Measurements from ENCODE around the gene ZNF747. TPM values are rescaled to one million over a fixed set of nuclear protein-coding genes. Genes with fewer than 3 reads are reported as not detected.

Gene ZNF747
- total RNA-seq, 2 donors from 2014 or later, result 6.9 to 12.9 TPM

DNA sequence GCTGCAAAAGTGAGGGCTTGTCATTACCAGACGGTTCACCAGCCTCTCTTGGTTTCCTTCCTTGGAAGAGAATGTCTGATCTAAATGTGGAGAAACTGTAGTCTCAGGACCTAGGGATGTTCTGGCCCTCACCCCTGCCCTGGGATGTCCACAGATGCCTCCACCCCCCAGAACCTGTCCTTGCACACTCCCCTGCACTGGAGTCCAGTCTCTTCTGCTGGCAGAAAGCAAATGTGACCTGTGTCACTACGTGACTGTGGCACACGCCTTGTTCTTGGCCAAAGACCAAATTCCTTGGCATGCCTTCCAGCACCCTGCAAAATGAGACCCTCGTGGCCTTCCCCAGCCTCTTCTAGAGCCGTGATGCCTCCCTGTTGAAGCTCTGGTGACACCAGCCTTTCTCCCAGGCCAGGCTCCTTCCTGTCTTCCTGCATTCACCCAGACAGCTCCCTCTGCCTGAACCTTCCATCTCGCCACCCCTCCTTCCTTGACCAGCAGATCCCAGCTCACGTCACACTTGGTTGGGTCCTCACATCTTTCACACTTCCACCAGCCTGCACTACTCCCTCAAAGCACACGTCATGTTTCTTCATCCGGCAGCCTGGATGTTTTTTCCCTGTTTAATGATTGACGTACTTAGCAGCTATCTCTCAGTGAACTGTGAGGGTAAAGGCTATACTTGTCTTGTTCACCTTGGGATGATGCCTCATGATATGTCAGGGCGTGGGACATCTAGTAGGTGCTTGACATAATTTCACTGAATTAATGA, 12.6 kb downstream of the ZNF747 start:
- no peak for ATAC-seq (replicated peaks)
- Mint-ChIP-seq H3K27ac (peak overlapping the region; percentile 13), H3K27me3 (no peaks in the 10 kb centered on the region), H3K4me3 (no peak overlapping the region), H3K36me3 (ENCODE audit: low read depth) (peaks cover 53% of the 10 kb centered on the region), H3K4me1 (peaks cover 4% of the 10 kb centered on the region), H3K9me3 (no peaks in the 10 kb centered on the region)

DNA sequence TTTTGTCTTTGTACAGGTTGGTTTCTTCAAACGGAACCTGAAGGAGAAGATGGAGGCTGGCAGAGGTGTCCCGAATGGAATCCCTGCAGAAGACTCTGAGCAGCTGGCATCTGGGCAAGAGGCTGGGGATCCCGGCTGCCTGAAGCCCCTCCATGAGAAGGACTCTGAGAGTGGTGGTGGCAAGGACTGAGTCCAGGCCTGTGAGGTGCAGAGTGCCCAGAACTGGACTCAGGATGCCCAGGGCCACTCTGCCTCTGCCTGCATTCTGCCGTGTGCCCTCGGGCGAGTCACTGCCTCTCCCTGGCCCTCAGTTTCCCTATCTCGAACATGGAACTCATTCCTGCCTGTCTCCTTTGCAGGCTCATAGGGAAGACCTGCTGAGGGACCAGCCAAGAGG, 13.2 kb downstream of the ZNF747 start:
- H3K4me1 Mint-ChIP-seq, result peaks cover 4% of the 10 kb centered on the region
- ATAC-seq (replicated peaks), result no peak
- H3K27me3 Mint-ChIP-seq, result no peaks in the 10 kb centered on the region
- H3K27ac Mint-ChIP-seq, result peak overlapping the region; percentile 13
- H3K9me3 Mint-ChIP-seq, result no peaks in the 10 kb centered on the region
- peaks cover 59% of the 10 kb centered on the region for H3K36me3 Mint-ChIP-seq (ENCODE audit: low read depth)
- no peak overlapping the region for H3K4me3 Mint-ChIP-seq

DNA sequence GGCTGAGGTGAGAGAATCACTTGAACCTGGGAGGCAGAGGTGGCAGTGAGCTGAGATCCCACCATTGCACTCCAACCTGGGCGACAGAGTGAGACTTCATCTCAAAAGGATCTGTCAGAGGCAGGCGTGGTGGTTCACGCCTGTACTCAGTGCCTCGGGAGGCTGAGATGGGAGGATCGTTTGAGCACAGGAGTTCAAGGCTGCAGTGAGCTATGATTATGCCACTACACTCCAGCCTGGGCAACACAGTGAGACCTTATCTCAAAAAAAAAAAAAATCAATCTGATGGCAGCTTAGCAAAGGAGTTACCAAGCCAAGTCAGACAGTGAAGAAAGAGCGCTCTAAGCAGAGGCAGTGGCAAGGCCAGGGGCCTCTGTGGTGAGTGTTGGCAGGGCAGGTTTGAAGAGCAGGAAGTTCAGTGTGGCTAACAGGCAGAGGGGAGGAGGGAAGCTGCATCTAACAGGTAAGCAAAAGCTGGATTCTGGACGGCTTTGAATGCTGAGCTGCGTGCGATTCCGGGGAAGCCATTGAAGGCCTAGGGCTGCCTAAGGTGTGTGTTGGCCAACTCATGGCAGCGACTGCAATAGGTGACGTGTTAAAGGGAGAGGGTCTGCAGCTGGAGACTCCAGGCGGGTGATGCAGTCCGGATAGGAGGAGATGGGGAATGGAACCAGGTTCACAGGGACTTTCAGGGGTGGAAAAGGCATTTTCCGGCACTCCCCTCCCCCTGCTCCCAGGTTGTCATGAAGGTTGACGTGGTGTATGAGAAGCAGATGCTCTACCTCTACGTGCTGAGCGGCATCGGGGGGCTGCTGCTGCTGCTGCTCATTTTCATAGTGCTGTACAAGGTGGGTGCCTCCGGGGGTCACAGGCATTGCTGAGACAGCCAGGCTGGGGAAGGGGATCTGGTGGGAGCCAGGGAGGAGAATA, 15.3 kb downstream of the ZNF747 start:
- H3K4me3 Mint-ChIP-seq, result no peak overlapping the region
- ATAC-seq (replicated peaks), result no peak
- peaks cover 80% of the 10 kb centered on the region for H3K36me3 Mint-ChIP-seq (ENCODE audit: low read depth)
- H3K27ac Mint-ChIP-seq, result peak overlapping the region; percentile 72
- no peaks in the 10 kb centered on the region for H3K9me3 Mint-ChIP-seq
- peaks cover 9% of the 10 kb centered on the region for H3K4me1 Mint-ChIP-seq
- no peaks in the 10 kb centered on the region for H3K27me3 Mint-ChIP-seq

DNA sequence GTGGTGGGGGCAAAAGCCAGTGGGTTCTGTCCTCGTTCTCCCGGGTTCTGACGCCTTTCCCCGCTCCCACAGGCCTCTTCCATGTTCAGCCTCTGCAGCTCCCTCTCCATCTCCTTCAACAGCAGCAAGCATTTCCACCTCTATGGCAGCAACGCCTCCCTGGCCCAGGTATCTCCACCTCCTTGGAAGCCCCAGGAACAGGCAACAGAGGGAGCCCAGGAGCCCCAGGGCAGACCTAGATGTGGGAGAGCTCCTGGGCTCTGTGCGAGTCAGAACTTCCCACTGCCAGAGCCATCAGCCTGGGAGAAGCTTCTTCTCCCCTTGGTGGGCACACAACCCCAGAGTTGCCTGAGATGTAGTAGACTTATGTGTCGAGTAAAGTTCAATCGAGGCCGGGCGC, 16.1 kb downstream of the ZNF747 start:
- peaks cover 87% of the 10 kb centered on the region for H3K36me3 Mint-ChIP-seq (ENCODE audit: low read depth)

DNA sequence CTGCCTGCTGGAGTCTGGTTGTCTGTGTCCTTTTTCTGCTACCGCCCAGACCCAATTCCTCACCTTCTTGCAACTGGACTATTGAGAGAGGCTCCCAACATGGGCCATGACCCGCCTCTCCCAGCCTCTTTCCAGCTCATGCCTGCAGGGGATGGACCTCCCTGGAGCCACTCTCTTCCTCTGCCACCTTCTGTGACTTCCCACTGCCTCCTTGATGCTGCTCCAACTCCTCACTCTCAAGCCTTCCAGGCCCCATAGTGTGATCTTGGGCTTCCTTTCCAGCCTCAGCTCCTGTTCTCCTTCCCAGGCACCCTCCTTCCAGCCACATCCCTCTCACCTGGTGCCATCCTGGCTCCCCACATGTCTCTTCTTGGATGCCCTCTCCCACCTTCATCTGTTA, 19.4 kb downstream of the ZNF747 start:
- Mint-ChIP-seq H3K36me3 (ENCODE audit: low read depth) (peaks cover 99% of the 10 kb centered on the region), H3K27ac (peak overlapping the region; percentile 29), H3K27me3 (no peaks in the 10 kb centered on the region), H3K9me3 (no peaks in the 10 kb centered on the region), H3K4me1 (peaks cover 5% of the 10 kb centered on the region), H3K4me3 (no peak overlapping the region)
- ATAC-seq (replicated peaks), result no peak

More for the DNA sequence above, 16.1 kb downstream of the ZNF747 start:
- no peak overlapping the region for H3K27ac Mint-ChIP-seq
- no peak overlapping the region for H3K4me3 Mint-ChIP-seq
- H3K27me3 Mint-ChIP-seq, result no peaks in the 10 kb centered on the region
- H3K9me3 Mint-ChIP-seq, result no peaks in the 10 kb centered on the region
- ATAC-seq (replicated peaks), result no peak
- H3K4me1 Mint-ChIP-seq, result peaks cover 9% of the 10 kb centered on the region

DNA sequence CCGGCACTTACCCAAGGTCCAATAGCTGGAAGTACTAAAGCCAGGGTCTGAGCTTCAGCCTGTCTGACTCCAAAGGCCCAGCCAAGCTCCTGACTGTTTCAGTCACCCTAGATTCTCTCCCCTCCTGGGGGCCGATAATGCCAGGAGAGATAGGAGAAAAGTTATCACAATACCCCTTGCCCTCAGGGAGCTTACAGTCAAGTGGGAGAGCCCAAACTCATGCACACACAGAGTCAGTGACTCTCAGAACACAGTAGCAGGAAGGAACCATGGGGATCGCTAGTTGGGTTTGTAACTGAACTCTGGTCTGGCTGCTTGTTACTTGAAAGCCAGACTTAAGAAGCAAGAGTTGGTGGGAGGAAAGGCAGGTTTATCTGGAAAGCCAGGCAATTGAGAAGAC, 23.1 kb downstream of the ZNF747 start:
- H3K9me3 Mint-ChIP-seq, result no peaks in the 10 kb centered on the region
- ATAC-seq (replicated peaks), result no peak
- H3K36me3 Mint-ChIP-seq (ENCODE audit: low read depth), result peaks cover 98% of the 10 kb centered on the region
- peaks cover 5% of the 10 kb centered on the region for H3K4me1 Mint-ChIP-seq
- H3K4me3 Mint-ChIP-seq, result no peak overlapping the region
- H3K27ac Mint-ChIP-seq, result peak overlapping the region; percentile 73
- H3K27me3 Mint-ChIP-seq, result no peaks in the 10 kb centered on the region

DNA sequence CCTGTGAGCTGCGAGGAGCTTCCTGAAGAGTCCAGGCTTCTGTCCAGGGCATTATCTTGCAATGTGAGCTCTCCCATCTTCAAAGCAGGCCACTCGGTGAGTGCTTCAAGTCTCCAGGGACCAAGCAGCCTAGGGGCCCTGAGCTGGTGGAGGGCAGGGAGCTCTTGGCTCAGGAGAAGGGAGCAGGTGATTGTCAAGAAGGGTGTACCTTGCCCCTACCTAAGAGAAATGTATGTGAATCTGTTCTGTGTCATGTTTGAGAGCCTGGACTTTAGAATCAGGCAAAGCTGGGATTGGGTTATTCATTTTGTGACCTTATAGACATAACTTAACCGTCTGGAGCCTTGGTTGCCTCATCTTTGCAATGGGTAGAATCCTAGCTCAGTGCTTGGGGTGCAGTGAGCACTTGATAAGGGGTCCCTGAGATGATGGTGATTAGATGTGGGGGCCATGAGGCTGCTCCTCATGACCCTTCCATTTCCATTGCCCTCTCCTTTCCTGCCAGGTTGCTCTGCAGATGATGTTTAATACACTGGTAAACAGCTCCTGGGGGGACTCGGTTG, 24.2 kb downstream of the ZNF747 start:
- Mint-ChIP-seq H3K27me3 (no peaks in the 10 kb centered on the region), H3K36me3 (ENCODE audit: low read depth) (peaks cover 98% of the 10 kb centered on the region), H3K27ac (peak overlapping the region; percentile 73), H3K9me3 (no peaks in the 10 kb centered on the region), H3K4me1 (peaks cover 3% of the 10 kb centered on the region), H3K4me3 (no peak overlapping the region)
- ATAC-seq (replicated peaks), result no peak

DNA sequence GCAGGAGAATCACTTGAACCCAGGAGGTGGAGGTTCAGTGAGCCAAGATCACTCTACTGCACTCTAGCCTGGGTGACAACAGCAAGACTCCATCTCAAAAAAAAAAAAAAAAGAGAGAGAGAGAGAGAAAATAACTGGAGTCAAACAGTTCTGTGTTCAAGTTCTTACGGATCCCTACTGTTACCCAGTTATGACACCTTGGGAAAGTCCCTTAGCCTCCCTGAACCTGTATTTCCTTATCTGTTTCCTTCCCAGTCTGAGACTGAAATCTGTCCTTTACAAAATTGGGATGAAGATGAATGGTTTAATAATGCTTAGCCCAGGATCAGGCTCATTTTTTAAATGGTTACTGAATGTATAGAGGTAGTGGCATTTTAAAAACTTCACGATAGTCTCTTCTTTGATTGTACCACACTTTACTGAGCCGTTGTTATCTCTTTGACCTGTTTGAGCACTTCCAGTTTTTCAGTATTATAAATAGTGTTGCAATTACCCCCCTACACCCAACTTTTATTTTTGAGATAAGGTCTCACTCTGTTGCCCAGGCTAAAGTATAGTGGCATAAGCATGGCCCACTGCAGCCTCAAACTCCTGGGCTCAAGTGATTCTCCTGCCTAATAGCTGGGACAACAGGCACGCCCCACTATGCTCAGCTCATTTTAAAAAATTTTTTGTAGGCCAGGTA, 25.4 kb downstream of the ZNF747 start:
- ATAC-seq (replicated peaks), result no peak
- Mint-ChIP-seq H3K4me1 (no peaks in the 10 kb centered on the region), H3K27ac (peak overlapping the region; percentile 36), H3K4me3 (no peak overlapping the region), H3K9me3 (no peaks in the 10 kb centered on the region), H3K36me3 (ENCODE audit: low read depth) (peaks cover 98% of the 10 kb centered on the region), H3K27me3 (no peaks in the 10 kb centered on the region)

DNA sequence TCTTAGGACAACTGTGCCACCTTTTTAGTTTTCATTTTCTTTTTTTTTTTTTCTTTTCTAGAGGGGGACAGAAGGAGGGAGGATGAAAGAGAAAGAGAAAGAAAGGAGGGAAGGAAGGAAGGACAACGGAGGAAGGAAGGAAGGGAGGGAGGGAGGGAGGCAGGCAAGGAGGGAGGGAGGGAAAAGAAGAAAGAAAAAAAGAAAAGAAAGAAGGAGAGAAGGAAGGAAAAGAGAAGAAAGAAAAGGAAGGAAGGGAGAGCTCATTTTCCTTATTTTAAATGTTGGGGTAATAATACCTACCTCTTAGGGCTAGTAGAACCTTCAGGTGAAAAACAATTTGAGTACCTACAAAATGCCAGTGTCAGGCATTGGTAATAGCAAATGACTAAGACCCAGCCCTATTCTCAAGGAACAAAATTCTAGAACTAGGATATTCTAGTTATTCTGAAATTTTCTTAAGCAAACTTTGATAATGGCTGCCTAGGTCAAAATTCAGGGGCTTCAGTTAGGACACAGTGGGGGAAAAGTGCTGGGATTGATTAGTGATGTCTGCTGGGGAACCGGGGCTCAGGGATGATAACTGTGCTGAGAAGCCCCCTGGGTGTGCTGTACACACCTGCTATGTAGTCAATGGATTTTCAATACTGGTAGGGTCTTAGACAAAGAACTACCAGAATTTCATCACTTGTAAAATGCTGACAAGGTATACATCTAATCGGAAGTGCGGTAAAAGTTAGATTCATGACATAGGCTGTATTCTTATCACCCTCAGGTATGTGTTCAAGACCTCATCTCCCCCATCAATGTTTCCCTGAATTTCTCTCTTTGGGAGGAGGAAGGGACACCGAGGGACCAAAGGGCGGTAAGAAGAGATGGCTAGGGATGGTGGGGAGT, 31.0 kb downstream of the ZNF747 start:
- Mint-ChIP-seq H3K36me3 (ENCODE audit: low read depth) (peaks cover 86% of the 10 kb centered on the region), H3K4me1 (peaks cover 5% of the 10 kb centered on the region), H3K4me3 (no peak overlapping the region), H3K27me3 (no peaks in the 10 kb centered on the region), H3K27ac (peak overlapping the region; percentile 82), H3K9me3 (no peaks in the 10 kb centered on the region)
- ATAC-seq (replicated peaks), result no peak

DNA sequence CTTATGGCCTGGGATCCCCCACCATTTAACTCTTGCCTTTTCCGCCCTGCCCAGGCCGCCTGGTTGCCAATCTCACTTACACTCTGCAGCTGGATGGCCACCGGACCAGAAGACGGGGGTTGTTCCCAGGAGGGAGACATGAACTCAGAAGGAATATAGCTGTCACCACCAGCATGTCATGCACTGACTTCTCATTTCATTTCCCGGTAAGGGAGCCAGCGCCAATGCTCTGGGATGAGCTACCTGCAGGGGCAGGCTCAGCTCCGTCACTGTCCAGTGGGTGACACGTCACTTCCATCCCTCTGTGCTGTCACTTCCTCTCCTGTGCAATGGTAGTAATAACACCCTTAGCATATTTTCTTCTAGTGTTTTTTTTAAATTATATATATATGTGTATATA, 35.4 kb downstream of the ZNF747 start:
- H3K9me3 Mint-ChIP-seq, result no peaks in the 10 kb centered on the region
- no peak overlapping the region for H3K4me3 Mint-ChIP-seq
- peak; percentile 21 for ATAC-seq (replicated peaks)
- peaks cover 84% of the 10 kb centered on the region for H3K36me3 Mint-ChIP-seq (ENCODE audit: low read depth)
- no peak overlapping the region for H3K27ac Mint-ChIP-seq
- peaks cover 5% of the 10 kb centered on the region for H3K4me1 Mint-ChIP-seq
- no peaks in the 10 kb centered on the region for H3K27me3 Mint-ChIP-seq

DNA sequence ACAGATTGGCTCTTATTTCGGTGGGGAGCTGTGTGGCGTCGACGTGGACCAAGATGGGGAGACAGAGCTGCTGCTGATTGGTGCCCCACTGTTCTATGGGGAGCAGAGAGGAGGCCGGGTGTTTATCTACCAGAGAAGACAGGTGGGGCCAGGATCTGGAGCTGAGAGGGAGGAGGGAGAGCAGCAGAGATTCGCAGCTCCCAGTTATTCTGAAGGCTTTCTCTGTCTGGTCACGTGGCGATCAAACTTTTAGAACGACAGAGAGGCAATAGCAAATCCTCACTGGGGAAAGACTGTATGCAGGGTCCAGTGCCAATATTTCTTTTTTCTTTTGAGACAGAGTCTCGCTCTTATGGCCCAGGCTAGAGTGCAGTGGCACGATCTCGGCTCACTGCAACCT, 39.9 kb downstream of the ZNF747 start:
- Mint-ChIP-seq H3K27ac (peak overlapping the region; percentile 17), H3K36me3 (ENCODE audit: low read depth) (peaks cover 92% of the 10 kb centered on the region), H3K27me3 (no peaks in the 10 kb centered on the region), H3K4me3 (no peak overlapping the region), H3K9me3 (no peaks in the 10 kb centered on the region), H3K4me1 (peaks cover 13% of the 10 kb centered on the region)
- no peak for ATAC-seq (replicated peaks)

DNA sequence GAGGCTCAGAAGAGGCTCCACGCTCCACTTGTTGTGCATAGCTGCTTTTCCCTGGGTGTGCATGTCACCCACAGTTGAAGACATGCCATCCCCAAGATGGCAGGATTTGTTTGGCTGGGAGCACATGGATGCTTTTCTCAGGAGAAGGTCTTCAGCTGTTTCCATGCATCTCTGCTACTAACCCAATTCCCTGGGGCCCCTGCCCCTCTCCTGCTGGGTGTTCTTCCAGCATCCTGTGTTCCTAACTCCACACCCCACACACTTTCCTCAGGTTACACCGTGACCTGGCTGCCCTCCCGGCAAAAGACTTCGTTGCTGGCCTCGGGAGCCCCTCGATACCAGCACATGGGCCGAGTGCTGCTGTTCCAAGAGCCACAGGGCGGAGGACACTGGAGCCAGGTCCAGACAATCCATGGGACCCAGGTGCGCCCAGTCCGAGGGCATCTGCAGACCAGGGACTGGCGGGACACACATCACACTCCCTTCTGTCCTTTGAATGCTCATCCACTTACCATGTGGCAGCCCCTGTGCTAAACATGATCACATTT, 40.6 kb downstream of the ZNF747 start:
- H3K27ac Mint-ChIP-seq, result peak overlapping the region; percentile 17
- H3K4me1 Mint-ChIP-seq, result peaks cover 13% of the 10 kb centered on the region
- no peak for ATAC-seq (replicated peaks)
- H3K4me3 Mint-ChIP-seq, result no peak overlapping the region
- H3K36me3 Mint-ChIP-seq (ENCODE audit: low read depth), result peaks cover 92% of the 10 kb centered on the region
- no peaks in the 10 kb centered on the region for H3K9me3 Mint-ChIP-seq
- no peaks in the 10 kb centered on the region for H3K27me3 Mint-ChIP-seq

DNA sequence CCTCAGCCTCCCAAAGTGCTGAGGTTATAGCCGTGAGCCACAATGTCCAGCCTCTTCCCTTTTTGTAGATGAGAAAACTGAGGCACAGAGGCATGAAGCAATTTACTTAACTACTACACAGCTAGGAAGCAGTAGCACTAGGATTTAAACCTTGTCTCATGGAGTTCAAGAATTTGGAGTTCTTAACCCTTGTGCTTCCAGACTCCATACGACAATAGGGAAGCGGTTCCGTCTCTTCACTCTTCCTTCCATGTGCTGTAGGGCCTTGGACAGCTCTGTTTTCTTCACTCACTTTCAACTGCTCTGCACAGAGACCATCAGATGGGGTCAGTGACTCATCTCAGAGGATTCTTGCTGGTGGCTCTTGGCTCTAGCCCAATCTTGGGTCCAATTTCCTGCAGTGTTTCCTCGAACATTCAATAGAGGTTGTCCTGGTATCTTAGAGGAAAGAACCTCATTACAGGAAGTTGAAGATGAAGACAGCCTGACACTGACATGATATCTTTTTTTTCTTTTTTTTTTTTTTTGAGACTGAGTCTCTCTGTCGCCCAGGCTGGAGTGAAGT, 42.8 kb downstream of the ZNF747 start:
- Mint-ChIP-seq H3K9me3 (no peaks in the 10 kb centered on the region), H3K4me1 (peaks cover 19% of the 10 kb centered on the region), H3K36me3 (ENCODE audit: low read depth) (peaks cover 91% of the 10 kb centered on the region), H3K27ac (peak overlapping the region; percentile 75), H3K4me3 (no peak overlapping the region), H3K27me3 (no peaks in the 10 kb centered on the region)
- ATAC-seq (replicated peaks), result no peak
